LNCaP clone FGC (cell line): ENCODE results near the gene UNC13B.

Experiments
- DNase-seq: peaks from one replicate; pipeline ENCODE4 v3.0.0-alpha.2; 2011; ENCODE audit warnings: low read depth
- H3K4me3 ChIP-seq: 2 replicates; pipeline ENCODE4 v1.5.1; 2011; ENCODE audit warnings: mild to moderate bottlenecking, low read depth, low read length, control low read depth
- CTCF ChIP-seq: IDR thresholded peaks from 2 replicates; pipeline ENCODE4 v1.5.1; 2012; ENCODE audit warnings: mild to moderate bottlenecking; ENCODE audit not compliant: control insufficient read depth, insufficient read depth; ENCODE audit errors: extremely low read depth

Gene UNC13B

GRCh38 chr9:35424356-35425352 lies 262.8 kb downstream of the UNC13B start:
- no peak for TF ChIP-seq CTCF
- no peak overlapping the region for H3K4me3 ChIP-seq
- DNase-seq = no peak

- H3K4me3 ChIP-seq = no peak overlapping the region
- no peak for DNase-seq
- TF ChIP-seq CTCF = no peak
These were observed 264.8 kb downstream of the UNC13B start for GRCh38 chr9:35426627-35427026.

GRCh38 chr9:35431467-35431866 lies 269.7 kb downstream of the UNC13B start:
- no peak for DNase-seq
- TF ChIP-seq CTCF = no peak
- no peak overlapping the region for H3K4me3 ChIP-seq

GRCh38 chr9:35432076-35432475 lies 270.3 kb downstream of the UNC13B start:
- H3K4me3 ChIP-seq = no peak overlapping the region
- DNase-seq = no peak
- no peak for TF ChIP-seq CTCF

- no peak for TF ChIP-seq CTCF
- no peak overlapping the region for H3K4me3 ChIP-seq
- DNase-seq = no peak
These were observed 275.1 kb downstream of the UNC13B start for GRCh38 chr9:35436933-35437332.

- DNase-seq = no peak
- no peak for TF ChIP-seq CTCF
- no peak overlapping the region for H3K4me3 ChIP-seq
These were observed 284.2 kb downstream of the UNC13B start for GRCh38 chr9:35446012-35446411.
